NCI-H2107 treated with DMSO at 0.1 percent for 48 hours (cell line): ENCODE measurements around the gene EXOSC2.

Source experiments
- DNase-seq: peaks from one replicate; lab custom pipeline; 2025; ENCODE audit not compliant: unreplicated experiment; lab: John Stamatoyannopoulos, UW

The EXOSC2 gene

GRCh38 chr9:130735566-130735965, 42.0 kb downstream of the EXOSC2 start:
- no peak for DNase-seq

- DNase-seq, result no peak
Measured at GRCh38 chr9:130736834-130737233, 43.3 kb downstream of the EXOSC2 start.

- no peak for DNase-seq
Measured at GRCh38 chr9:130738281-130738680, 44.7 kb downstream of the EXOSC2 start.

GRCh38 chr9:130739081-130739480, 45.5 kb downstream of the EXOSC2 start:
- DNase-seq, result no peak

- no peak for DNase-seq
Measured at GRCh38 chr9:130740218-130741023, 46.8 kb downstream of the EXOSC2 start.

- DNase-seq, result no peak
Measured at GRCh38 chr9:130741024-130741305, 47.4 kb downstream of the EXOSC2 start.

- no peak for DNase-seq
Measured at GRCh38 chr9:130741831-130742449, 48.4 kb downstream of the EXOSC2 start.

- DNase-seq, result no peak
Measured at GRCh38 chr9:130743656-130744055, 50.1 kb downstream of the EXOSC2 start.

GRCh38 chr9:130745210-130745800, 51.7 kb downstream of the EXOSC2 start:
- DNase-seq, result no peak

GRCh38 chr9:130745829-130746228, 52.2 kb downstream of the EXOSC2 start:
- DNase-seq, result no peak

GRCh38 chr9:130746434-130747212, 53.0 kb downstream of the EXOSC2 start:
- DNase-seq, result no peak

GRCh38 chr9:130751631-130752355, 58.2 kb downstream of the EXOSC2 start:
- DNase-seq, result no peak
